Thyroid gland (tissue), 4 donors: ENCODE measurements around the gene GPR37. TPM values are rescaled to one million over a fixed set of nuclear protein-coding genes. Genes with fewer than 3 reads are reported as not detected.

Source experiments
- DNase-seq, 2 donors: peaks; one replicate each; pipeline ENCODE4 v3.0.0-alpha.2; 2019
- H3K27ac ChIP-seq, 3 donors: fragments of 200-600 bp; sonication (generic); 1 replicate in 2 of 3; 2 replicates in 1 of 3; pipeline ENCODE4 v1.5.1; 2016 to 2019; ENCODE audit warnings: mild to moderate bottlenecking in 1 of 3, moderate library complexity in 1 of 3
- H3K27me3 ChIP-seq: fragments of 200-600 bp; sonication (generic); one replicate; pipeline ENCODE4 v1.5.1; 2019
- H3K36me3 ChIP-seq, 2 donors: fragments of 200-600 bp; sonication (generic); one replicate each; pipeline ENCODE4 v1.5.1; 2016 to 2019
- H3K4me1 ChIP-seq, 2 donors: fragments of 200-600 bp; sonication (generic); one replicate each; pipeline ENCODE4 v1.5.1; 2017 to 2019
- H3K4me3 ChIP-seq, 3 donors: fragments of 200-600 bp; sonication (generic); replicated peaks in 1 of 3; 1 replicate in 2 of 3; 2 replicates in 1 of 3; pipeline ENCODE4 v1.5.1; 2016; ENCODE audit warnings: mild to moderate bottlenecking in 1 of 3
- H3K9me3 ChIP-seq: fragments of 200-600 bp; sonication (generic); one replicate; pipeline ENCODE4 v1.5.1; 2017
- CTCF ChIP-seq, 6 experiments: fragments of 200-600 bp in 3 of 6; fragments of 450-650 bp in 3 of 6; sonication (generic) in 3 of 6; IDR thresholded peaks; one replicate each; pipeline ENCODE4 v1.5.1; 2016 to 2019; ENCODE audit warnings: antibody characterized with exemption in 6 of 6, mild to moderate bottlenecking in 2 of 6, inconsistent platforms in 1 of 6, moderate library complexity in 1 of 6
- POLR2A ChIP-seq, 2 donors: fragments of 450-650 bp; IDR thresholded peaks; one replicate each; pipeline ENCODE4 v1.6.1; 2017; ENCODE audit warnings: antibody characterized with exemption in 2 of 2, mild to moderate bottlenecking in 2 of 2, moderate library complexity in 1 of 2
- WGBS, 2 donors: methylation state at CpG; one replicate each; pipeline ENCODE4 v1.1.5; 2017; 5-methylcytosine and 5-hydroxymethylcytosine counted together
- intact Hi-C: fragments of 100-400 bp; cut with DNase I; formaldehyde crosslinking; loops from one replicate; pipeline ENCODE4 v1.15.1; 2023
- total RNA-seq, 4 donors: library from RNA; depleted of rRNA; stranded (reverse); fragments of >200 nt; gene quantifications; one replicate each; pipeline ENCODE4 v1.2.3, GENCODE V29; 2016

GPR37 gene
- total RNA-seq, 4 donors from 2014 or later, result 0.13 to 0.22 (median 0.20) TPM; not detected in 1

GRCh38 chr7:124747072-124747471 is 18.5 kb downstream of the GPR37 start:
- TF ChIP-seq POLR2A (IDR thresholded peaks at IDR 0.05), result no peak
- TF ChIP-seq CTCF (IDR thresholded peaks at IDR 0.05), result no peak
- 94 to 97% methylated on average over 11 of the region's 11 CpGs for WGBS, 2 donors

GRCh38 chr7:124738639-124739038 is 27.0 kb downstream of the GPR37 start:
- Histone ChIP-seq H3K27me3 (no peaks in the 10 kb centered on the region), H3K4me3 (no peak overlapping the region), H3K36me3 (no peaks in the 10 kb centered on the region), H3K9me3 (no peaks in the 10 kb centered on the region), H3K27ac (no peak overlapping the region), H3K4me1 (no peaks in the 10 kb centered on the region)
- no peak for DNase-seq
- WGBS, 2 donors, result 62 to 71% methylated on average over 3 of the region's 3 CpGs
- TF ChIP-seq CTCF (IDR thresholded peaks at IDR 0.05), result no peak
- intact Hi-C loops, result no loop called here

More at GRCh38 chr7:124747072-124747471, 18.5 kb downstream of the GPR37 start:
- no peaks in the 10 kb centered on the region for H3K9me3 ChIP-seq
- intact Hi-C loops, result no loop called here
- H3K27me3 ChIP-seq, result no peaks in the 10 kb centered on the region
- H3K27ac ChIP-seq, result no peak overlapping the region
- no peaks in the 10 kb centered on the region for H3K36me3 ChIP-seq
- no peak for DNase-seq
- H3K4me1 ChIP-seq, result no peaks in the 10 kb centered on the region
- no peak overlapping the region for H3K4me3 ChIP-seq

- H3K4me3 ChIP-seq, result no peak overlapping the region
- WGBS, 2 donors, result 76 to 82% methylated on average over 2 of the region's 2 CpGs
- no peaks in the 10 kb centered on the region for H3K4me1 ChIP-seq
- H3K36me3 ChIP-seq, result no peaks in the 10 kb centered on the region
- H3K9me3 ChIP-seq, result no peaks in the 10 kb centered on the region
- H3K27ac ChIP-seq, result no peak overlapping the region
- DNase-seq, result no peak
- intact Hi-C loops, result no loop called here
- TF ChIP-seq CTCF (IDR thresholded peaks at IDR 0.05), result no peak
- no peak for TF ChIP-seq POLR2A (IDR thresholded peaks at IDR 0.05)
- H3K27me3 ChIP-seq, result no peaks in the 10 kb centered on the region
These were observed 27.8 kb downstream of the GPR37 start for GRCh38 chr7:124737760-124738300.

- Histone ChIP-seq H3K27ac (no peak overlapping the region), H3K4me3 (no peak overlapping the region), H3K27me3 (no peaks in the 10 kb centered on the region), H3K36me3 (no peaks in the 10 kb centered on the region), H3K4me1 (no peaks in the 10 kb centered on the region), H3K9me3 (no peaks in the 10 kb centered on the region)
- intact Hi-C loops, result no loop called here
- TF ChIP-seq CTCF (IDR thresholded peaks at IDR 0.05) (no peak), POLR2A (IDR thresholded peaks at IDR 0.05) (no peak)
- 3 to 11% methylated on average over 1 of the region's 1 CpG for WGBS, 2 donors
- no peak for DNase-seq
These were observed 37.0 kb downstream of the GPR37 start for GRCh38 chr7:124728610-124729009.

- Histone ChIP-seq H3K9me3 (no peaks in the 10 kb centered on the region), H3K36me3 (no peaks in the 10 kb centered on the region), H3K27me3 (no peaks in the 10 kb centered on the region), H3K4me3 (no peak overlapping the region), H3K27ac (no peak overlapping the region), H3K4me1 (no peaks in the 10 kb centered on the region)
- intact Hi-C loops, result no loop called here
- TF ChIP-seq POLR2A (IDR thresholded peaks at IDR 0.05), result no peak
- no peak for TF ChIP-seq CTCF (IDR thresholded peaks at IDR 0.05)
- 48 to 65% methylated on average over 4 of the region's 4 CpGs for WGBS, 2 donors
- DNase-seq, result no peak
These were observed 40.9 kb downstream of the GPR37 start for GRCh38 chr7:124724507-124725192.
